Measurements from ENCODE around the gene LRRC59. TPM values are rescaled to one million over a fixed set of nuclear protein-coding genes. Genes with fewer than 3 reads are reported as not detected.

LRRC59 gene
- total RNA-seq, 1 experiment from 2014 or later: 221 TPM

- Histone ChIP-seq H3K9me2 (ENCODE audit: insufficient read depth) (no peaks in the 10 kb centered on the region), H3K4me1 (ENCODE audit: control insufficient read depth in 1 of 2, insufficient read depth in 2 of 2, low read length in 2 of 2) (peaks cover 13 to 15% of the 10 kb centered on the region in 2 experiments), H3K9ac (ENCODE audit: low read length) (no peak overlapping the region), H3K4me2 (ENCODE audit: low read length) (peak overlapping the region; percentile 14), H3K4me3 (replicated peaks in 1 of 2; ENCODE audit: low read depth in 1 of 2, low read length in 2 of 2) (no peak overlapping the region), H3K27ac (ENCODE audit: low read depth, low read length) (no peak overlapping the region), H3K9me3 (ENCODE audit: control insufficient read depth in 1 of 2, insufficient read depth in 1 of 2, low read depth in 1 of 2, low read length in 2 of 2) (no peaks in the 10 kb centered on the region), H3K36me3 (ENCODE audit: control insufficient read depth in 1 of 2, insufficient read depth in 2 of 2, low read length in 2 of 2) (no peaks in the 10 kb centered on the region), H4K20me1 (ENCODE audit: insufficient read depth) (no peaks in the 10 kb centered on the region), H3K79me2 (ENCODE audit: insufficient read depth, low read length) (no peaks in the 10 kb centered on the region), H3K27me3 (ENCODE audit: insufficient read depth, low read length) (no peaks in the 10 kb centered on the region), H2AFZ (ENCODE audit: low read depth, low read length, poor library complexity, severe bottlenecking) (no peak overlapping the region)
- no peak for TF ChIP-seq EZH2 (IDR thresholded peaks at IDR 0.05)
- ATAC-seq: 0 out of 2 replicates have a peak, but pooled peaks have one; percentile 53
- POLR2A ChIA-PET: no interaction called here
- CTCF ChIA-PET: interaction anchor here (1.3 kb wide), 1 partner anchor 46 kb away, joined by 4 read pairs; the partner anchor contains the start of gene LRRC59
- DNase-seq (ENCODE audit: low read depth, low spot score): no peak
- intact Hi-C loops (cut with micrococcal nuclease): no loop called here
- no TSS peak for BruUV-seq (replicated peaks)
- RAD21 ChIA-PET (ENCODE audit: low non-redundant PET in 1 of 2, low total read pairs in 2 of 2, uncharacterized antibody in 2 of 2, unreplicated experiment in 2 of 2): interaction anchor here in 1 of 2 experiments (0.7 kb wide), 1 partner anchor 46 kb away, joined by 3 read pairs; the partner anchor contains the start of gene LRRC59
Observed at GRCh38 chr17:50443505-50443974, 46.2 kb upstream of the LRRC59 start.

GRCh38 chr17:50440838-50441829, 43.8 kb upstream of the LRRC59 start:
- no peak overlapping the region for H3K4me3 ChIP-seq (replicated peaks in 1 of 2; ENCODE audit: low read depth in 1 of 2, low read length in 2 of 2)

More at GRCh38 chr17:50440838-50441829, 43.8 kb upstream of the LRRC59 start:
- Histone ChIP-seq H3K4me2 (ENCODE audit: low read length) (no peak overlapping the region), H3K9me3 (ENCODE audit: control insufficient read depth in 1 of 2, insufficient read depth in 1 of 2, low read depth in 1 of 2, low read length in 2 of 2) (no peaks in the 10 kb centered on the region), H3K36me3 (ENCODE audit: control insufficient read depth in 1 of 2, insufficient read depth in 2 of 2, low read length in 2 of 2) (no peaks in the 10 kb centered on the region), H3K9me2 (ENCODE audit: insufficient read depth) (no peaks in the 10 kb centered on the region), H3K9ac (ENCODE audit: low read length) (no peak overlapping the region), H2AFZ (ENCODE audit: low read depth, low read length, poor library complexity, severe bottlenecking) (no peak overlapping the region), H3K27me3 (ENCODE audit: insufficient read depth, low read length) (no peaks in the 10 kb centered on the region), H3K4me1 (ENCODE audit: control insufficient read depth in 1 of 2, insufficient read depth in 2 of 2, low read length in 2 of 2) (peaks cover 13 to 15% of the 10 kb centered on the region in 2 experiments), H3K27ac (ENCODE audit: low read depth, low read length) (no peak overlapping the region), H3K79me2 (ENCODE audit: insufficient read depth, low read length) (no peaks in the 10 kb centered on the region), H4K20me1 (ENCODE audit: insufficient read depth) (no peaks in the 10 kb centered on the region)
- BruUV-seq (replicated peaks): no TSS peak
- ChIA-PET CTCF (no interaction called here), POLR2A (no interaction called here), RAD21 (ENCODE audit: low non-redundant PET in 1 of 2, low total read pairs in 2 of 2, uncharacterized antibody in 2 of 2, unreplicated experiment in 2 of 2) (interaction anchor here in 1 of 2 experiments (0.5 kb wide), 1 partner anchor 241 kb away, joined by 3 read pairs; no protein-coding TSS in a partner anchor)
- intact Hi-C loops (cut with micrococcal nuclease): no loop called here
- no peak for ATAC-seq
- no peak for TF ChIP-seq ATF3 (IDR thresholded peaks at IDR 0.05)
- TF ChIP-seq JUND (IDR thresholded peaks at IDR 0.05): no peak
- no peak for TF ChIP-seq ZNF274 (IDR thresholded peaks at IDR 0.05; ENCODE audit: low read depth, low read length)
- TF ChIP-seq CEBPB (IDR thresholded peaks at IDR 0.05; ENCODE audit: low read depth): no peak
- no peak for TF ChIP-seq REST (IDR thresholded peaks at IDR 0.05; ENCODE audit: low read depth)
- no peak for TF ChIP-seq SIN3A (IDR thresholded peaks at IDR 0.05; ENCODE audit: low read depth)
- no peak for DNase-seq (ENCODE audit: low read depth, low spot score)
